NCI-H2171 (cell line): Measurements from ENCODE around the gene GRIN2C.

Experiments used
- DNase-seq: peaks from one replicate; lab custom pipeline; 2025; lab: John Stamatoyannopoulos, UW

Gene GRIN2C

DNA sequence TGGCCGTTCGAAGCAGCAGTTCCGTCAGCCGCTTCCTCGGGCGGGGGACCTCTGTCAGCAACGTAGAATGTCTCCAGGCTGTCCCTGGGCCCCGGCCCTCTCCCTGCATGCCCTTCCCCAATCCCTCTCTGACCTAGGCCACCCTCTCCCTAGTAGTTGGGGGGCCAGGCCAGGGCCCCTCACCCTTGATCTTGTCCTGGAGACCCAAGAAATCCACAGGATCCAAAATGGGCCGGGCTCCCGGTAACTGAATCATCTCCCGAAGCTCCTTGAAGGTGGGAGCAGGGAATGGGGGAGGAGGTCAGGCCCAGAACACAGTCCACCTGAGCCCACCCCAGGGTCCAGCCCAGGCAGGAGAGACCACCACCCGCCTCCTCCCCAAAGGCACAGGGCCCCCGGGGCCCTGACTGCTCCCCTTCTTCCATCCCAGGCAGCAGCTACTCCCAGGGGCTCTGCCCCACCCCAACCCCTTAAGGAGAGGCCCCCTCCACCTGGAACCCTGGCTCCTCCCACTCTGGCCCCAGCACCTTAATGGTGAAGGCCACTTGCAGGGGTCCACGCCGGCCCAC, 4.7 kb upstream of the GRIN2C start:
- no peak for DNase-seq

DNA sequence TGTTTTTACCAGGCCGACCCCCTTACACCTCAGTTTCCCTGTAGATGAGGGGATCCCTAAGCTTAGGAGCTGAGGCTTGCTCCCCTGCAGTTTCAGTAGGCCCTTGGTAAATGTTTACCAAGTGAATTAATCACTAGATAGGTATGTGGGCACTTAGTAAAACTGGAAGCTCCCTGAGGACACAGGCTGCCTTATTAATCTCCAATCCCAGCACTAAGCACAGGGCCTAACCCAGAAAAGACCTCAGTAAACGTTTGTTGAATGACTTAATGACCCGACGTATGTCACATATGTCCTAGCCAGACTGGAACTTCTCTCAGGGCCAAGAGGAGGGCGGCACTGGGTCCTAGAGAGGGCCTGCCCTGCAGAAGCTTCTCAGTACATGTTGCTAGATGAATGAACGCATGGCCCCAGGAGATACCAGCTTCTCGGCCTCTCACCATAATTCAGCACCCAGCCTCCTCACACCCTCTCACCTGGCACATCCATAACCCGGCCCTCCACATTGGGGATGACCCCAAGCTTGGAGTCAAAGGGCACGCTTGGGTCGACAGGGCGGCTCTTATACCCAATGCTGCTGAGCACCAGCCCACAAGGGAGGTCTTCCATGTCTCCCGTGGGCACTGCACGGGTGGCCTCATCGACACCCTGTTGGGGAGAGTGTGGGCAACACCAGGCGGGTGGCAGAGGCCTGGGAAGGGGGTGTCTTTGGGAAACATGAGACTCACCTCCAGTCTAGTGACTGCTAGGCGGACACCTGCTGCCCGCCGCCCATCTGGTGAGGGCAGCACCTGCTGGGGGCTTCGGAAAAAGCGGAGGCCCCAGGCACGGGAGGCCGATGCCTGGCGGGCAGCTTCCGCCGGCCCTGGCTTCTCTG, 4.0 kb upstream of the GRIN2C start:
- no peak for DNase-seq

DNA sequence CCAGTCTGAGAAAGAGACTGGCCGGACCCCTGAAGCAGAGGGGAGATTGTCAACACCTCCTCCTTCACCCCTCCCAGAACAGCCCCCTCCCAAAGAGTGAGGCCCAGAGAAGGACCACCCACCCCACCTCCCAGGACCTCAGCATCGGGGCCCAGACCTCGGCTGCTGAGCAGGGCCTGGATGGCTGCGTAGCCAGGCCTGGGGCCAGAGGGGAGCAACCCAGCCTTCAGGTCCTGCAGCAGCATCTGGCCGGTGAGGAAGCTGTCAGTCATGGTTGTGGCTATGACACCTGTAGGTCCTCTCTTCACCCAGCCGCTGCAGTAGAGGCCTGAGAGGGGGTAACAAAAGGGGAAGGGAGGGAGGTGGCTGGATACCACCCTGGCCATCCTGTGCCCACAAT, 3.2 kb upstream of the GRIN2C start:
- DNase-seq, result no peak

DNA sequence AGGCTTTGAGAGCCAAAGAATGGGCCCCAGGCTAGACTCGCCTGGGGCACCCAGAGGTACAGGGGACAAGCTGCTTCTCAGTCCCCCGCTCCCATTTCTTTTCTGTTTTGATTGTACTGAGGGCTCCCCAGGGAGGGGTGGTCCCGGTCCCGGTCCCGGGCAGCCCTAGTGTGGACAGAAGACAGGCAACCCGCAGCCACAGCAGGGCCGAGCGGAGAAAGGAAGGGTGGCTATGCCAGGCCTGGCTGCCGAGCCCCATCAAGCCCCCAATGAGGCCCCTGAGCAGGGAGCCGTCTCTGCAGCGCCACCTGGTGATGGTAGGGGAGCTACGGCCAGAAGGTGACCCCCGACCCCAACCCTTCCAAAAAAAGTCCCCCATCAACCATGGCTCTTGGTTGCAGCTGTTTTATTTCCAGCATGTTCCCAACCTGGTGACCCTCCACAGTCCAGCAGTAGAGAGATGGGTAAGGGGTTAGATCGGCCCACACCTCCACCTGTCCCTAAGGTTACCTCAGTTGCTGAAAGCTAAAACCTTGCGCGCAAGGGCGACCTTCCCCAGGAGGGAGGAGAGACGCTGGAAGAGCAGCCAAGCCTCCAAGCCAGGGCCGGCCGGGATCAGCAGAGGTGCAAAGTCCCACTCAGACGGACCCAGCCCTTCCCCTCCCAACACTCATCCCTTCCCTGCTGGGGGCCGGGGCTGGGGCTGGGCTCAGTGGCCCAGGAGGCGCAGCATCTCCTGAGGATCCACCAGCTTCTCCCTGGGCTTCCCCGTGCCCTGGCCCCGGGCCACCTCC, 2.6 kb upstream of the GRIN2C start:
- DNase-seq, result no peak

DNA sequence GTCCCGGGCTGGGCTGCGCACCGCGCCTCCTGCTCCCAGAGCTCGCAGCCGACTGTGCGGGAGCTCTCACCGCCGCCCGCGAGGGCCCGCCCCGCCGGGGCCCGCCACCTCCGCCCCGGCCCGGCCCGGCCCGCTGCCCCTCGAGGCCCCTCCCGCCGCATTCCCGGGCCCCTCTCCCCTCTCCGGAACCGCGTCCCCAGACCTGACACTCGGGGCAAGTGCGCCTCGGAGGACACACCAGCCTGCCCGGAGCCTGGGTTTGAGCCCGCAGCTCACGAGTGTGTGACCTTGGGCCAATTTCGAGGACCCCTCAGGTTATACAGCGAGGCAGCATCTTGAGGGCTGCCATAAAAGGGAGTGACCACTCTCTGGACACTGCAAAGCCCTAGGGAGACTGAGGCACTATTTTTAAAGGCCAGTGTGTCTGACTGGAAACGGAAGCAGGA, 2.0 kb upstream of the GRIN2C start:
- DNase-seq, result no peak

DNA sequence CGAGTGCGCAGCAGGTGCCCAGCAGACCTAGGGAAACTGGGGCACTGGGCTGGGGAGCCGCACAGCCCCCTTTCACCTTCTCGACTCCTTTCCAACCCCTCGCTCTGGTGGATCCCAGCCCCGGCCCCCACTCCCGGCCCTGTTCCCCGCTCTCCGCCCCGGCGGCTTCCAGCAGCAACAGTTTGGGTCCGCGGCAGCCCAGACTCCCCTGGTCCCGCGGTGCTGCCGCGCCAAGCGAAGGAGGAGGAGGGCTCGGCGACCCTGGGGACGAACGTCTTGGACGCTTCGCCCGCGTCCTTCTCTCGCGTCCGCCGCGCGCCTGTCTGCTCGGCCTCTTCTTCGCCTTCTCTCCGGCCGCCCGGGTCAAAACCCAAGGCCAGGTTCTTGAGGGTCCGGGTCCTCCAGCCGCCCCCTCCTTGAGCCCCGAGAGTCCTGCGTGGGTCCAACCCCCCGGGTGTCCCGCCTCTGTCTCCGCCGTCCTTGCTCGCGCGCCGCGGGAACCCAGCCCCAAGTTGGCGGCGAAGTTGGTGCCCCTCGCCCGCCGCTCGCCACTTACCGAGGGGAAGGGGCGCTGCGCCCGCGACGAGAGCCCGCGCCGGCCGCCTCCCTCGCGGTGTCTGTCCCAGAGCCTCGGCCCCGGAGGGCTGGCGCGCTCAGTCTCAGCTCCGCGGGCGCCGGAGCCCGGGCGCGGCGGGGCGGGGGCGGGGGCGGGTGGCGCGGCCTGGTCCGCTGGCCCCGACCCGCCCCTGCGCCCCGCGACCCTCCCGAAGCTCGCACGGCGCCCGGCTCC, 1.4 kb upstream of the GRIN2C start:
- DNase-seq, result no peak

DNA sequence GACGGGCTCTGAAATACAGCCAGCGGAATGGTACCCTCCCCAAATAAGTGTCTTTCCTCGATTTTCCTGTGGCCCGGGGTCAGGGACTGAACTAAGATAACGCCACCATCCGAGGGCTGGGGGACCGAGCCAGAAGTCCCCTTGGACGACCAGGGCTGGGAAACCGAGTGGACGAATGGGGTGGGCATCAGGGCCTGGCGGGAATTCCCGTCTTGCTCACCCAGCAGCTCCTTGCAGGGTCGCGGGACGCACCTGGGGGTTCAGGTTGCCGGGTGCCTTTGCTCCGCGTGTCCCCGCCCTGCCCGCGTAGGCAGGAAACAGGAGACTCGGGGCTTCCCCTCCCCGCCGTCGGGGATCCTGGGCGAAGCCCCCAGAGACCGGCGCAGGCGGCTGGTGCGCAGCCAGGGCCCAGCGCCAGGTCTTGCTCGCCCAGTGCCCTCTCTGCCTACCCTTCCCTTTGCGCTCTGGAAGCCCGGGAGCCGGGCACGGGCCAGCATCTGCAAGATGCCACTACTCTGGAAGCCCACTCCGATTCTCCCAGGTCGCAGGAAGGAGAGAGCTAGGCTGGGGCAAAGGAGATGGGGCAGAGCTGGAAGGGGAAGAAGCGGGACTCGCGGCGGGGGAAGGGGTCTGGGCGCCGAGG, 665 bp upstream of the GRIN2C start:
- peak; percentile 47 for DNase-seq

DNA sequence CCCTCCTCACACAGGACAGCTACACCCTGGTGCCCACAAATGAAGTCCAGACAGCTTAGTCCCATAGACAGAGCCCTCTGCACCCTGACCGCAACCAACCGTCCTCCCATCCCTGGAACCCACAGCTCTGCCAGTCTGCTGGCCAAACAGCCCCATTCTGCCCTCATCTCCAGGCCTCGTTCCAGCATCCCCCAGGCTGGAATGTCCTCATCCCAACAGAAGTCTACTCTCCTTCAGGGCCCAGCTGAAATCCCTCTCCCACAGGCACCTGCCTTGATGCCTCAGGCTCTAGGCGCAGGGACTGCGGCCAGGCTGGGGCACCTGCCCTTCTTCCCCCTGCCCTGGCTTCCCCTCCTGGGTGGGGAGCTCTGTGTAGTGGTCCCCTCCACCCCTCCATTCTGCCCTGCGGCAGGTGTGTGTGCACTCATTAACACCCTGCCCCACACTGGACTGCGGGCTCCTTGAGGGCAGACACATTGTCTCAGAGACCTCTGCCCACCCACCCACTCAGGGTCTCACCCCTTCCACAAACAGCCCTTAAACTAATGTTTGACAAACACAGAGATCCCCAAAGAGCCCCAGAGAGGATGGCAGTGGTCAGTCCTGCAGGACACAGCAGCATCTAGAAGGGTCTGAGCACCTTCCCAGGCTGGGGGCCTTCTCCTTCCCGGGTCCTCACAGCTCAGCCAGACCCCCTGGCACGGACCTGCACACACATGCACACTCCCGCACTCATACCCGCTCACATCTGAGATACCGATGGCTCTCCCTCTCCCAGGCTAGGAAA, 820 bp downstream of the GRIN2C start:
- no peak for DNase-seq

DNA sequence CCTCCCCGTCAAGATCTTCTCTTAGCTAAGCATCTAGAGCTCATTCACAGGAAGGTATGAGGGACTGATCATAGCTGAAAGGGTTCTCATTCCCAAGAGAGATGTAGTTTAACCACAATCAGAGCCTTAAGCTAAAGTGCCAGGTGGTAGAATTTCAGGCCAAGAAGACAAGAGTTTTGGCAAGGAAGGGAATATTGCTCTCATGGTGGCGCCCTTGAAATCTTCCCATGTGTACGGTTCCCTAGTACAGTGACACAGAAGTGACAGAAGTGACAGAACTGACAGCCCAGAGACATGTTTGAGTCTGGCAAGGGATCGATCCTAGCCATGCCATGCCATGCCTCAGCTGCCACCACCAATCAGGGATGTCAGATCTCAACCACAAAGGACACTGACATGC, 2.5 kb downstream of the GRIN2C start:
- no peak for DNase-seq

DNA sequence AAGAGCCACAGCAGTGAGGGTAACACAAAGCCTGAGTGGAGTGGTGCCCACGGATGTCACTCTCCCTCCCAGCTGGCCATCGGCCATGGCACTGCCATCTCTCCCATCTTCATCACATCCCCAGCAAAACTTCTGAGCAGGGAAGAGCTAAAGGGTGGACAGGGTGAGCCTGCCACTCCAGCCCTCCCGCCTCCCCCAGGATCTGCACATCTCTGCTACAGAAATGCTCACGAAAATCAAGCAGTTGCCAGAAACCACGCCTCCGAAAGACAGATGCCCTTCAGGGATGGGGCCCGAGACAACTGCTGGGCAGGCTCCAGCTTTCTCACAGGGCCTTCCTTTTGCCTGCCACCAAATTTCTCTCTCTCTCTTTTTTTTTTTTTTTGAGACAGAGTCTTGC, 3.6 kb downstream of the GRIN2C start:
- DNase-seq, result no peak

DNA sequence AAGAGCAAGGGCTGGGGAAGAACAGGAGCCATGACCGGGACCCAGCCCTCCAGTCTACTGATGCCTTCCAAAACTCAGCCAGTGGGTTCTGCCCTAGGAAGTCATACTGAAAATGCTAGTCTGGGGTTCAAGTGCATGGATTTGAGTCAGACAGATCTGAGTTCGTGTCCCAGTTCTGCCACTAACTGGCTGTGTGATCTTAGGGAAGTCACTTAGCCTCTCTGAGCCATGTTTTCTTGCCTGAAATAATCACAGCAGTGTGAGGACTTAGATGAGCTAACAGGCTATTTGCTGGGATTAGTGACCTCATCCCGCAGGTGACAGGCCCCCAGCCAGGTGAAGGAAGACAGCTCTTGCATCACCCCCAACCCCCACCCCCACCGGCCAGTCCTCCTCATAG, 4.4 kb downstream of the GRIN2C start:
- DNase-seq, result no peak

DNA sequence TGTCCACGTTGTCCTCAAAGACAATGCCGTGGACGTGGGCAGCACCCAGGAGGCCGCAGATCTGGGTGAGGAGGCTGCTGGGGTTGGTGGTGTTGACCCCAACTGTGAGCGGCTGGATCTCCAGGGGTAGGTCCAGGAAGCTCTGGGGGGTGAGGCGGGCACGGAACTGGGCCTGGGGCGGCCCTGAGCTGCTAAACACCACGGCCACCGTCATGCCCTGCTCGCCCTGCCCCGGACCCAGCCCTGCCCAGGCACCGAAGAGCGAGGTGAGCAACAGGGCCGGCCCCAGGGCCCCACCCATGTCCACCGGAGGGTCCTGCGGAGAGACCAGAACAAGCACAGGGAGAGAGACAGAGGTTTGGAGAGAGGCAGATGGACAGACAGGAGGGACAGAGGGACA, 4.9 kb downstream of the GRIN2C start:
- no peak for DNase-seq

DNA sequence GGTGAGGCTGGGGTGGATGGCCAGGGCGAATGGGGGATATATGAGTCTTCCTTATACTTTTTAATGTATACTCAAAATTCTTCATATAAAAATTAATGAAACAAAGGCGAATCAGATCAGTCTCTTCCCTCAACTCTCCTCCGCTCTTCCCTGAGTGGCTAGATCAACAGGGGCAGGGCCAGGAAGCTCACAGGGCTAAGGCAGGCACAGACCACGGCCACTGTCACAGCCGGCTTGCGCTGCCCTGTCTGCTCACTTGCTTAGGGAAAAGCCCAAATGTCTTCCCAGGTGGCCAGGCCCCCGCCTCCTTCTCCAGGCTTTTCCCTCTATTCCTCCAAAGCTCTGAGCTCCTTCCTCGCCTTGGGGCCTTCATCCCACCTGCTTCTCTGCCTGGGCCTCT, 6.0 kb downstream of the GRIN2C start:
- no peak for DNase-seq

DNA sequence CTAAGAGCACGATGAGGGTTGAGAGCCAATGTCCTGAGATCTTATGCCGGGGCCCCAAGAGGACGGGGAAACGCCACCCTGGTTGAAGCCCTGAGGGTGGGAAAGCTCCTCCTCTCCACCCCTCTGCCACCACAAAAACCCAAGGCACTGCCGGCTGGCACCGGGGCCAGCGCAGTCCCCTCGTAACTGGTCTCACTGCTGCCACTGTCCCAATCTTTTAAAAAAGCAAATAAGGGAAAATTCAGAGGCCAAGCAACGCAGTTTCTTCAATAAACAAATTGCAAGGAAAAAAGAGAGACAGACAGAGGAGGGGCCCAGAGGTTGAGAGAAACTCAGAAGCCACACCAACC, 6.7 kb downstream of the GRIN2C start:
- DNase-seq, result no peak

DNA sequence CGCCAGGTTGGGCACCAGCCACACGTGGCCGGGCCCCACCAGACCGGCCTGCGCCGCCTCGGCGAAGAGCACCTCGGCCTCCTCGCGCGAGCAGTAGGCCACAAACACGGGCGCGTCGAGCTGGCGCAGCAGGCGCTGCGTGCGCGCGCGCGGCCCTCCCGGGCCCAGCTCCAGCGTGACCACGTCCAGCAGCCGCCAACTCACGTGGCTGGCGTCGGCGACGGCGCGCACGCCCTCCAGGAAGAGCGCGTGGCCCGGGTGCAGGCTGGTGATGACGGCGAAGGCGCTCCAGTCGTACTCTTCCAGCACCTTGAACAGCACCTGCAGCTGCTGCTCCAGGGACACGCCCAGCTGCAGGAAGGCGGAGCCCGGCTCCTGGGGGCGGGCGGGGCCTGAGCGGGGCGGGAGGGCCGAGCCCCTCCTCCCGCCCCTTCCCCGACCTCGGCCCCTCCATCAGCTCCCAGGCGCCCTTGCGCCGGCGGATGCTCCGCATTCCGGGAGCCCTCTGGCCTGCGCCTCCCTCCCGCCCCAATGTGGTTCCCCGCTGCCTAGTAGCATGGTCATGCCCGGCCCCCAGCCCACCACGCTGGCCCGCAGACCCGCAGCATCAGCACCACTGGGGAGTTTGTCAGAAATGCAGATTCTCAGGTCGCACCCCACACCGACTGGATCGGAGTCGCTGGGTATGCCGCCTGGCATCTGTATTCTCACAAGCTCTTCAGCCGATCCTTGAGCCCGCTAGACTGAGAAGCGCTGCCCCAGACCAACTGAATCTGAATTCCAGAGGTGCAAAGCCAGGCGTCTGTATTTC, 7.2 kb downstream of the GRIN2C start:
- no peak for DNase-seq

DNA sequence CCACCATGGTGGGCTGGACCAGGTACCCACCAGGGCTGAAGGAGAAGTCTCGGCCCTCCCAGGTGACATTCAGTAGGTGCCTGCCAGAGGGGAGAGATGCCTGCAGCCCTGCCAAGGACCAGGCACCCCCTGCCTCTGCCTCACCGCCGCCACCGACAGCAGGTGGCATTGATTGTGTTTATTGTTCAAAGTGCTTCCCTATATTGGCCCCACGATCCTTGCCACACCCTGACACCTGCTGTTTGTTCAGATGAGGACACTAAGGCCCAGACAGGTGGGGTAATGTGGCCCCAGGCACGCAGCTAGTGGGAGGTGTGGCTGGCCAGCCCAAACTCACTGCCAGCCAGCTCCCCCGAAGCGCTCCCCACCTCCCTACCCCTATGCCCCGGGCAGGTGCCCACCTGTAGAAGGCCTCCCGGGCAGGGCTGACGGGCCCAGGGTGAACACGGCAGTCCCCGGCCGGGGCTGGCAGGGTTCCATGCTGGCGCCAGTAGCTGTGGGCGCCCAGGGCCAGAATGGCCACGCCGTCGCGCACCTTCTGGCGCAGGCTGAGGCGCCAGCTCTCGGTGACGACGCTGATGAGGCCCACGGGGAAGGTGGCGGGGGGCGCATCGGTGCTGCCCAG, 8.0 kb downstream of the GRIN2C start:
- peak; percentile 59 for DNase-seq

DNA sequence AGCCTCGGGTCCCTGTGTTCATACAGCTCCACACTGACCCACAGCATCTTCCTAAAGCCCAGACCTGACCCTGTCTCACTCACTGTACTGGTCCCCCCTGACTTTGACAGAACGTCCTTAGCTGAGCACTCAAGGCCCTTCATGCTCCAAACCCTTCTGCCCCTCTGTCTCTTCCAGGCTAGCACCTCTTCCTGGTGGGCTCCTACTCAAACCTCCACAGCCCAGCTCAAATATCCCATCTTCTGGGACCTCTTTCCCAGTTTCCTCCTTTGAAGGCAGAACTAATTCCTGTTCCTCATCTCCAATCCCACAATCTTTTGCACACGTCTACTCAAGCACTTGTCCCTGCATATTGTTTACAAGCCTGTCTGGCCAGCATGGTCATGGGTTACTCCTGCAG, 8.8 kb downstream of the GRIN2C start:
- DNase-seq, result no peak

DNA sequence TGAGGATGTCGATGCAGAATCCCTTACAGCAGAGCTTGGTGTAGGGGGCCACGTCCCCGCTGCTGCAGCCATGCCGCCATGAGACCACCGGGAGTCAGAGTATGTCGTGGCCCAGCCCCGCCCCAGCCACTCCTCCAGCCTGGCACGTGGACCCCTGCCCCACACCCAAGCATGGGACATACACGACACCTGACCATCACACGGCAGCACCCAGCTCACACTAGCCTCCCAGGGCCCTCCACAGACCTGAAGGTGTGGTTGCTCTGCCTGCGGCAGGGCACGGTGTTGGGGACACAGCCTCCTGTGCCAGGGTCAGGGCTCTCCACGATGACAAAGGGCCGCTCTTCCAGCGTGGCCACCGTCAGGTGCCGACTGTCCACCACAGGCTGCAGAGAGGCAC, 9.4 kb downstream of the GRIN2C start:
- DNase-seq, result no peak

DNA sequence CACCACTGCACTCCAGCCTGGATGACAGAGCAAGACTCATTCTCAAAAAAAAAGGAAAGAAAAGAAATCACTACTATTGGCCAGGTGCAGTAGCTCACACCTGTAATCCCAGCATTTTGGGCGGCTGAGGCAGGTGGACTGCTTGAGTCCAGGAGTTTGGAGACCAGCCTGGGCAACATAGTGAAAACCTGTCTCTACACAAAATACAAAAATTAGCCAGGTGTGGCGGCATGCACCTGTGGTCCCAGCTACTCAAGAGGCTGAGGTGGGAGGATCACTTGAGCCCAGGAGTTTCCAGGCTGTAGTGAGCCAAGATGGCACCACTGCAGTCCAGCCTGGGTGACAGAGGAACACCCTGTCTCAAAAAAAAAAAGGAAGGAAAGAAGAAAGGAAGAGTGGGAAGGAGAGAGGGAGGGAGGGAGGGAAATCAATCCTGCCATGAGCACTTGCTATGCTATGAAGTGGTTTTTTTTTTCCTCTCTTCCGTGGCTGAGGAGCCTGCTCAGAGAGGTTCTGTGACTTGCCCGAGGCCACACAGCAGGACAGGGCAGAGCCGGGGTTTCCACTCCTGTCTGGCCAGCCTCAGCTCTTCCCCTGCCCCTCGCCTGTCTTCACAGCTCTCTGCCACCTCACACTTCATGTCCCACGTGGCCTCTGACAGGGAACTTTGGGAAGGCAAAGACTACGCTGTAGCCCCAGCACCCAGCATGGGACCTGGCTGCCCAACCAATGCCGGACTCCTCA, 10.9 kb downstream of the GRIN2C start:
- DNase-seq, result no peak
